ENCODE data around the gene LRP1.

The LRP1 gene

DNA sequence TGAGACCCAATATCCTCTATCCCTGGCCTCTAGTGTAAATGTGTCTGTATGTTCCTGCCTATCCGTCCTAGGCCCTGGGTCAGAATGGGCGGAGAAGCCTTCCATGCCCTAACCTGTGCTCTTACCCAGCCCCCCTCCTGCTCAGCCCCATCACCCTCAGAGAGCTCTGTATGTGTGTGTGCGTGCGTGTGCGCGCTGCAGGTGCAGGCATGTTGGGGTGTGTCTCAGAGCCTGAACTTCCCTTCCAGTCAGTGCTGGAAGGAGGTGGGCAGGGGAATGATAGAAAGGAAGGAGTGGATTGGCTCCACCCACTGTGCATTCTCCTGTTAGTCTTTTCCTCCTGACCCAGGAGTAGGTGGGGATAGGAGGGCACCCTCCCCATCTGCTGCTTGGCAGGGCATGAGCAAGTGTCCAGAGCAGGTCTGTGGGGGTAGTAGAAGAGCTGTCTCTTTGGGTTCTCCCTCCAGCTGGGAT, 32.1 kb upstream of the LRP1 start:
- intact Hi-C loops (cut with DNase I; ENCODE audit: low total_unique reads) = no loop called here
- TF ChIP-seq, protein P1, sequence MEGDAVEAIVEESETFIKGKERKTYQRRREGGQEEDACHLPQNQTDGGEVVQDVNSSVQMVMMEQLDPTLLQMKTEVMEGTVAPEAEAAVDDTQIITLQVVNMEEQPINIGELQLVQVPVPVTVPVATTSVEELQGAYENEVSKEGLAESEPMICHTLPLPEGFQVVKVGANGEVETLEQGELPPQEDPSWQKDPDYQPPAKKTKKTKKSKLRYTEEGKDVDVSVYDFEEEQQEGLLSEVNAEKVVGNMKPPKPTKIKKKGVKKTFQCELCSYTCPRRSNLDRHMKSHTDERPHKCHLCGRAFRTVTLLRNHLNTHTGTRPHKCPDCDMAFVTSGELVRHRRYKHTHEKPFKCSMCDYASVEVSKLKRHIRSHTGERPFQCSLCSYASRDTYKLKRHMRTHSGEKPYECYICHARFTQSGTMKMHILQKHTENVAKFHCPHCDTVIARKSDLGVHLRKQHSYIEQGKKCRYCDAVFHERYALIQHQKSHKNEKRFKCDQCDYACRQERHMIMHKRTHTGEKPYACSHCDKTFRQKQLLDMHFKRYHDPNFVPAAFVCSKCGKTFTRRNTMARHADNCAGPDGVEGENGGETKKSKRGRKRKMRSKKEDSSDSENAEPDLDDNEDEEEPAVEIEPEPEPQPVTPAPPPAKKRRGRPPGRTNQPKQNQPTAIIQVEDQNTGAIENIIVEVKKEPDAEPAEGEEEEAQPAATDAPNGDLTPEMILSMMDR (IDR thresholded peaks at IDR 0.05) = no peak
- Histone ChIP-seq H3K36me3 (peaks cover 76 to 92% (median 86%) of the 10 kb centered on the region in 3 donors), H3K27ac (peak overlapping the region; percentile 12 to 91), H3K4me3 (no peak overlapping the region), H3K9me3 (no peaks in the 10 kb centered on the region), H3K4me1 (peaks cover 6 to 50% (median 37%) of the 10 kb centered on the region in 4 donors), H3K27me3 (no peaks in the 10 kb centered on the region)
- DNase-seq = no peak

DNA sequence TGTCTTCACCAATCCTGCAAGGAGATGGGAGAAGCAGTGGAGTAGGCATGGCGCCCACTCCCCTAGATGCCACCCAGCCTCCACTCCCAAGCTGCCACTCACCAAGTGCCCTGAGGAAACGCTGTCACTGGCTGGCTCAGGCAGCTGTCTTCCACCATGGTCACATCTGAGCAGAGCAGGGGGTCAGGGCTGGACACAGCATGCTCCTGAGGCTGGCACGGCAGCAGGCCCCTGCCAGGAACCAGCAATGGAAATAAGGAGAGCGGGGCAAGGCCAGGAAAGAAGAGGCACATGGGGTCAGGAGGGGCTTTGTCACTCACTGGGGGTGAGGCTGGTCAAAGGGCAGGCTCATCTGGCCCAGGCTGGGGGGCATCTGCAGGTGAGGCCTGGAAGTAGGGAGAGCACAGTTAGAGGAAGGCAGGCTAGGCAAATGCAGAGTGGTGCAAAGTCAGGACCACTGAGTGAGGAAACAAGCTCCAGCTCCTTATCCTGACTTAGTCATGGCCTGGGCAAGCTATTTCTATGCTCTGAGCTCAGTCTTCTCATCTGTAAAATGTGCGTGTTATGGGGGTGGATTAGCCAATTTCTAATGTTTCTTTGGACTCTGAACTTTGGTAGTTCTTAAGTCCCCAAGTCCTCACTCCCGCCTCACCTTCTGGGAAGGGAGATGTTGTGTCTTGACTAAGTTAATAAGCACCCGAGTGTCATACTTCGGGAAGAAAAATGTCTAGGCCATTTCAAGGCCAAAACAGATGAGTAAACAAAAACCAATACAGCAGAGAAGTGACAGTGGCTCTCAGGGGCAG, 31.3 kb upstream of the LRP1 start:
- intact Hi-C loops (cut with DNase I; ENCODE audit: low total_unique reads) = no loop called here

DNA sequence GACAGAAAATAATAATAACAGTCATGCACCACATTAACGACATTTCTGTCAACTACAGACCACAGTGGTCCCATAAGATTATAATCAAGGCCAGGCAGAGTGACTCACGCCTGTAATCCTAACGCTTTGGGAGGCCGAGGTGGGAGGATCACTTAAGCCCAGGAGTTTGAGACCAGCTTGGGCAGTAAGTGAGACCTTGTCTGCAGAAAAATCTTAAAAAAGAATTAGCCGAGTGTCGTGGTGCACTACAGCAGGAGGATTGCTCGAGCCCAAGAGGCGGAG, 30.8 kb upstream of the LRP1 start:
- Histone ChIP-seq H3K27me3 (no peaks in the 10 kb centered on the region), H3K4me3 (no peak overlapping the region), H3K27ac (no peak overlapping the region), H3K36me3 (peaks cover 70 to 92% (median 86%) of the 10 kb centered on the region in 3 donors), H3K4me1 (peaks cover 0 to 36% (median 23%) of the 10 kb centered on the region in 4 donors), H3K9me3 (no peaks in the 10 kb centered on the region)
- intact Hi-C loops (cut with DNase I; ENCODE audit: low total_unique reads) = no loop called here
- TF ChIP-seq, protein P1 (IDR thresholded peaks at IDR 0.05) = no peak
- no peak for DNase-seq

More for the DNA sequence above, 31.3 kb upstream of the LRP1 start:
- TF ChIP-seq, protein P1 (IDR thresholded peaks at IDR 0.05) = no peak
- DNase-seq = no peak
- H3K27me3 ChIP-seq = no peaks in the 10 kb centered on the region
- H3K4me1 ChIP-seq = peaks cover 0 to 41% (median 28%) of the 10 kb centered on the region in 4 donors
- H3K4me3 ChIP-seq = no peak overlapping the region
- peaks cover 73 to 92% (median 86%) of the 10 kb centered on the region in 3 donors for H3K36me3 ChIP-seq
- no peaks in the 10 kb centered on the region for H3K9me3 ChIP-seq
- H3K27ac ChIP-seq = peak overlapping the region; percentile 12 to 91

DNA sequence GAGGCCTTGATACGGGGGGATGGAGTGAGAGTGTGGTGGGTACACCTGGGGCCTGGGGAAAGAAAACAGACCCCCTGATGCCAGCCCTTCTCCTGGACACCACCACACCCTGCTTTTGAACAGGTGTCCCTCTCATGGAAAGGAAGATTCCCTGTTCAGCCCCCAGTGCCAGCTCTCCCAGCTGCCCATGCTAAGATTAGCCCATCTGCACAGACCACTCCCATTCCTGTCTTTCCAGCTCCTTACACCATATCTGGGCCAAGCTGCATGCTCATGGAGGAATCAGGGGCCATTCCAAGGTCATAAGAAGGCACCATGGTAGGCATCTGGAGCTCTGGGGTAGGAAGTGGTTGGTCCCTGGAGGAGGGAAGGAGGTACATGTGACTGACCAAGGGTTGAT, 29.7 kb upstream of the LRP1 start:
- intact Hi-C loops (cut with DNase I; ENCODE audit: low total_unique reads) = no loop called here
- DNase-seq = no peak
- H3K9me3 ChIP-seq = no peaks in the 10 kb centered on the region
- H3K27me3 ChIP-seq = no peaks in the 10 kb centered on the region
- peak overlapping the region in 1 of 2 donors; percentile 22 for H3K27ac ChIP-seq
- H3K36me3 ChIP-seq = peaks cover 60 to 91% (median 80%) of the 10 kb centered on the region in 3 donors
- H3K4me1 ChIP-seq = peaks cover 0 to 25% (median 13%) of the 10 kb centered on the region in 4 donors
- no peak overlapping the region for H3K4me3 ChIP-seq
- TF ChIP-seq, protein P1 (IDR thresholded peaks at IDR 0.05) = no peak

DNA sequence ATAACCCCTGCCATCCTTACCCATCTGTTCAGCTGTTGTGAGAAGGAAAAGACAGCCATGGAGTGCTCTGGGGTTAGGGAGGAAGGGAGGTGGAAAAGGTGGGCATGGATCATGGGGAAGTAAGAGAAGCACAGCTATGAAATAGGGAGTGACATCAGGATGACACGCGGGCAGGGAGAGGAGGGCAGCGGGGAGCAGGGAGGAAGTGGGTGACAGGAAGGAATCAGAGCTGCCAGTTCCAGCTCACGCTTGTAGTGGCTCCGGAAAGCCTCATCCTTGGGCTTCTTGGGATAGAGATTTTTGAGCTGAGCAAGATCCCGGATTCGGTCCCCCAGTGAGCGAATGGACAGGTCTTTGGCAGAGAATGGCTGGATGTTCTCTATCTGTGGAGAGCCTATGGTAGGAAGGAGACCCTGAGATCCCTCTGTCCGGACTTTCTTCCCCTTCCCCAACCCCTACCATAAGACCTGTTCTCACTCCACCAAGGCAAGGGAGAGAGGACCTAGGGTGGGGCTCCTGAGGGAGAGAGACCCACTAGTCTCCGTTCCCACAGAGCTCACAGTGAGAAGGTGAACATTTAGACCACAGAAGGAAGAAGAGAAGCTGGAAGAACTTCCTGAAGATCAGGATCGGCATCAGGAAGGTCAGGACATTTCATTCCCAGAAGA, 29.1 kb upstream of the LRP1 start:
- TF ChIP-seq, protein P1 (IDR thresholded peaks at IDR 0.05) = no peak
- Histone ChIP-seq H3K36me3 (peaks cover 67 to 95% (median 85%) of the 10 kb centered on the region in 3 donors), H3K4me3 (no peak overlapping the region), H3K4me1 (peaks cover 0 to 19% (median 7%) of the 10 kb centered on the region in 4 donors), H3K27me3 (no peaks in the 10 kb centered on the region), H3K9me3 (no peaks in the 10 kb centered on the region), H3K27ac (peak overlapping the region in 1 of 2 donors; percentile 22)
- intact Hi-C loops (cut with DNase I; ENCODE audit: low total_unique reads) = no loop called here
- no peak for DNase-seq

Data from tibial artery (tissue), 4 donors.